ENCODE data around the gene PAMR1. TPM values are rescaled to one million over a fixed set of nuclear protein-coding genes. Genes with fewer than 3 reads are reported as not detected.

Gene PAMR1
- total and polyA plus RNA-seq, 2 donors (not counting 3 experiments of a cell fraction or from before 2014, with no cell fraction given) = not detected

GRCh38 chr11:35477901-35478300 lies 47.5 kb downstream of the PAMR1 start:
- Histone ChIP-seq H3K4me2 (ENCODE audit: insufficient read depth, low read length) (no peak overlapping the region), H3K79me2 (ENCODE audit: control insufficient read depth, insufficient read depth, low read length) (no peaks in the 10 kb centered on the region), H3K36me3 (ENCODE audit: control insufficient read depth in 2 of 2, extremely low read depth in 1 of 2, insufficient read depth in 2 of 2, low read length in 2 of 2) (no peaks in the 10 kb centered on the region), H3K4me1 (ENCODE audit: control insufficient read depth, extremely low read depth, insufficient read depth, low read length) (no peaks in the 10 kb centered on the region), H3K4me3 (replicated peaks in 1 of 3; ENCODE audit: insufficient read depth in 1 of 3, low read depth in 1 of 3, low read length in 3 of 3) (no peak overlapping the region), H3K9ac (replicated peaks; ENCODE audit: extremely low read depth, insufficient read depth, low read length) (no peak overlapping the region), H3K9me3 (replicated peaks; ENCODE audit: control insufficient read depth, insufficient read depth, low read length) (no peaks in the 10 kb centered on the region), H3K27me3 (ENCODE audit: control insufficient read depth in 2 of 2, insufficient read depth in 2 of 2, low read length in 2 of 2) (peaks cover 3 to 6% of the 10 kb centered on the region in 2 experiments), H4K20me1 (replicated peaks; ENCODE audit: control insufficient read depth, extremely low read depth, insufficient read depth, low read length) (no peaks in the 10 kb centered on the region), H3K27ac (ENCODE audit: insufficient read depth, low read depth, low read length) (no peak overlapping the region), H3K9me1 (replicated peaks; ENCODE audit: control insufficient read depth, extremely low read depth, insufficient read depth, low read length) (no peaks in the 10 kb centered on the region), H2AFZ (ENCODE audit: low read depth, low read length) (no peak overlapping the region)
- no TSS peak for BruUV-seq (replicated peaks)
- ChIA-PET POLR2A (interaction anchor here (0.6 kb wide), 1 partner anchor 1687 kb away, joined by 4 read pairs; no protein-coding TSS in a partner anchor), CTCF (interaction anchor here (0.6 to 1.0 kb wide), 2 partner anchors 10 to 464 kb away, joined by 3 to 6 read pairs; no protein-coding TSS in a partner anchor)
- intact Hi-C loops (cut with micrococcal nuclease) = no loop called here
- no peak for DNase-seq (ENCODE audit: low read depth, low spot score)
- FAIRE-seq = no peak
- no peak for TF ChIP-seq CTCF (IDR thresholded peaks at IDR 0.05; ENCODE audit: extremely low read depth in 1 of 2, insufficient read depth in 1 of 2, low read depth in 1 of 2, low read length in 2 of 2)
- TF ChIP-seq EZH2 (IDR thresholded peaks at IDR 0.05; ENCODE audit: borderline replicate concordance, low read depth, low read length, severe bottlenecking) = no peak
- no peak for TF ChIP-seq GATA2 (IDR thresholded peaks at IDR 0.05; ENCODE audit: insufficient read depth, insufficient read length, low read depth, low read length)
- no peak for TF ChIP-seq POLR2A (IDR thresholded peaks at IDR 0.05; ENCODE audit: low read depth, low read length)
- dilution Hi-C loops (cut with MboI; ENCODE audit: extremely low pct_ligation_motif_present, low sequenced_read_pairs) = no loop called here

GRCh38 chr11:35474688-35475087 lies 50.7 kb downstream of the PAMR1 start:
- Histone ChIP-seq H3K79me2 (ENCODE audit: control insufficient read depth, insufficient read depth, low read length) (no peaks in the 10 kb centered on the region), H3K9me3 (replicated peaks; ENCODE audit: control insufficient read depth, insufficient read depth, low read length) (no peaks in the 10 kb centered on the region), H3K27ac (ENCODE audit: insufficient read depth, low read depth, low read length) (no peak overlapping the region), H2AFZ (ENCODE audit: low read depth, low read length) (no peak overlapping the region), H3K4me3 (replicated peaks in 1 of 3; ENCODE audit: insufficient read depth in 1 of 3, low read depth in 1 of 3, low read length in 3 of 3) (no peak overlapping the region), H3K9me1 (replicated peaks; ENCODE audit: control insufficient read depth, extremely low read depth, insufficient read depth, low read length) (no peaks in the 10 kb centered on the region), H3K9ac (replicated peaks; ENCODE audit: extremely low read depth, insufficient read depth, low read length) (no peak overlapping the region), H4K20me1 (replicated peaks; ENCODE audit: control insufficient read depth, extremely low read depth, insufficient read depth, low read length) (no peaks in the 10 kb centered on the region), H3K27me3 (ENCODE audit: control insufficient read depth in 2 of 2, insufficient read depth in 2 of 2, low read length in 2 of 2) (peaks cover 3 to 6% of the 10 kb centered on the region in 2 experiments), H3K36me3 (ENCODE audit: control insufficient read depth in 2 of 2, extremely low read depth in 1 of 2, insufficient read depth in 2 of 2, low read length in 2 of 2) (no peaks in the 10 kb centered on the region), H3K4me2 (ENCODE audit: insufficient read depth, low read length) (no peak overlapping the region), H3K4me1 (ENCODE audit: control insufficient read depth, extremely low read depth, insufficient read depth, low read length) (no peaks in the 10 kb centered on the region)
- no TSS peak for BruUV-seq (replicated peaks)
- ChIA-PET CTCF (interaction anchor here (2.1 kb wide), 1 partner anchor 11 kb away, joined by 12 read pairs; no protein-coding TSS in a partner anchor), POLR2A (no interaction called here)
- FAIRE-seq = no peak
- intact Hi-C loops (cut with micrococcal nuclease) = no loop called here
- dilution Hi-C loops (cut with MboI; ENCODE audit: extremely low pct_ligation_motif_present, low sequenced_read_pairs) = no loop called here
- TF ChIP-seq EZH2 (IDR thresholded peaks at IDR 0.05; ENCODE audit: borderline replicate concordance, low read depth, low read length, severe bottlenecking) (no peak), CTCF (IDR thresholded peaks at IDR 0.05; ENCODE audit: extremely low read depth in 1 of 2, insufficient read depth in 1 of 2, low read depth in 1 of 2, low read length in 2 of 2) (no peak), JUN (IDR thresholded peaks at IDR 0.05; ENCODE audit: borderline replicate concordance, insufficient read depth, insufficient read length, low read depth) (no peak), POLR2A (IDR thresholded peaks at IDR 0.05; ENCODE audit: low read depth, low read length) (no peak), MAX (IDR thresholded peaks at IDR 0.05; ENCODE audit: insufficient read depth, insufficient read length) (no peak), FOS (IDR thresholded peaks at IDR 0.05; ENCODE audit: borderline replicate concordance, insufficient read depth, low read length) (no peak), MYC (IDR thresholded peaks at IDR 0.05; ENCODE audit: low read depth, low read length) (no peak), GATA2 (IDR thresholded peaks at IDR 0.05; ENCODE audit: insufficient read depth, insufficient read length, low read depth, low read length) (no peak), POLR2AphosphoS5 (IDR thresholded peaks at IDR 0.05; ENCODE audit: insufficient read depth, low read depth, low read length) (no peak)
- DNase-seq (ENCODE audit: low read depth, low spot score) = no peak
